ENCODE measurements around the gene TFPI.

TFPI gene

DNA sequence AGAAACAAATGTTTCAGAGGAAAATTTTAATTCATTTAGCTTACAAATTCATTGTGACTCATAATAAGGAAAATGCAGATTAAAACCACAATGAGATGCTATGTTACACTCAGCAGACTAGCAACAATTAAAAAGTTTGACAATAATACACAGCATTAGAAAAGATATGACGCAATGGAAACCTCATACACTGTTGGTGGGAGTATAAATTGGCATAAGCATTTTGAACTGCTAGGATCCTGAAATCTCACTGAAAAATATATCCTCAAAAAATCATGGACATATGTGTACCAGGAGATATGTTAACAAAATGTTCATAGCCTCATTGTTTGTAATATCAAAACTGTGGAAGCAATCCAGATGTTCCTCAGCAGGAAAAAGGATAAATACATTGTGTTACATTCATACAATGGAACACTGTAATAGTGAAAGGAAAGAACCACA is 119.9 kb downstream of the TFPI start:
- TF ChIP-seq, protein P1, sequence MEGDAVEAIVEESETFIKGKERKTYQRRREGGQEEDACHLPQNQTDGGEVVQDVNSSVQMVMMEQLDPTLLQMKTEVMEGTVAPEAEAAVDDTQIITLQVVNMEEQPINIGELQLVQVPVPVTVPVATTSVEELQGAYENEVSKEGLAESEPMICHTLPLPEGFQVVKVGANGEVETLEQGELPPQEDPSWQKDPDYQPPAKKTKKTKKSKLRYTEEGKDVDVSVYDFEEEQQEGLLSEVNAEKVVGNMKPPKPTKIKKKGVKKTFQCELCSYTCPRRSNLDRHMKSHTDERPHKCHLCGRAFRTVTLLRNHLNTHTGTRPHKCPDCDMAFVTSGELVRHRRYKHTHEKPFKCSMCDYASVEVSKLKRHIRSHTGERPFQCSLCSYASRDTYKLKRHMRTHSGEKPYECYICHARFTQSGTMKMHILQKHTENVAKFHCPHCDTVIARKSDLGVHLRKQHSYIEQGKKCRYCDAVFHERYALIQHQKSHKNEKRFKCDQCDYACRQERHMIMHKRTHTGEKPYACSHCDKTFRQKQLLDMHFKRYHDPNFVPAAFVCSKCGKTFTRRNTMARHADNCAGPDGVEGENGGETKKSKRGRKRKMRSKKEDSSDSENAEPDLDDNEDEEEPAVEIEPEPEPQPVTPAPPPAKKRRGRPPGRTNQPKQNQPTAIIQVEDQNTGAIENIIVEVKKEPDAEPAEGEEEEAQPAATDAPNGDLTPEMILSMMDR (IDR thresholded peaks at IDR 0.05) = no peak
- Histone ChIP-seq H3K4me3 (no peak overlapping the region), H3K27ac (no peak overlapping the region)
- no peak for DNase-seq (ENCODE audit: low spot score)

DNA sequence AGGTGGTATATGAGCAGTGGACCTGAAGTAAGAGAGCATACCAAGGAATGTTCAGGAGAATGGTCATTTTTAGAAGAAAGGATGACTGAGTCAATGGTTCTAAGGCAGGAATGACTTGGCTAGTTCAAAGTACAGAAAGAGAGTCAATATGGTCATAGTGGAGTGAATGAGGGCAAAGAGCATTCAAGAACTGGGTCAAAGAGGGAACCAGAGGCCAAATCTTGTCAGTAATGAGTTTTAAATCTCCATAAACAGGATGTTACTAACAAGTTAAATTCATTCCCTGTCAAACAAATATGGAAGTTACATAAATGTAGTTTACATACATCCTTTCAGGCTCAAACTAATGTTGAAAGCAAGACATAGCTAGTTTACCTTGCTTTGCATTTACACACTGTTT is 122.3 kb downstream of the TFPI start:
- H3K4me3 ChIP-seq = no peak overlapping the region
- TF ChIP-seq, protein P1 (IDR thresholded peaks at IDR 0.05) = no peak
- no peak for DNase-seq (ENCODE audit: low spot score)
- no peak overlapping the region for H3K27ac ChIP-seq

DNA sequence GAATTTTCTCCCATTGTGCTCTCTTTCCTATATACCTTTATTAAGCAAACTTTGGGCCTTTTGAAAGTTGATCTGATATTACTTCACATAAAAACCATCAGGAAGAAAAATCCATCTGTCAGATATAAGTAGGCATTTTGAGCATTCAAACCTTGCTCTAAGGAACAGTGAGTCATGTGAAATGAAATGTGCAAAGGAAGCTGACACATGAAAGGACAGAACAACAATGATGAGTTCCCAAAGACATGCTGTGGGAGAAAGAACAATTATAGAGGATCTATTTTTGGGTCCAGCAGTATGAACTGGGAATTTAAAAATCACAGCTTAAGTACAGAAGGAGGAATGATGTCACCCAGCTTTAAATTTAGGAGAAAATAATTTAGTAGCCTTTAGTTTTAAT is 124.2 kb downstream of the TFPI start:
- Histone ChIP-seq H3K4me3 (no peak overlapping the region), H3K27ac (no peak overlapping the region)
- TF ChIP-seq, protein P1 (IDR thresholded peaks at IDR 0.05) = no peak
- DNase-seq (ENCODE audit: low spot score) = no peak

DNA sequence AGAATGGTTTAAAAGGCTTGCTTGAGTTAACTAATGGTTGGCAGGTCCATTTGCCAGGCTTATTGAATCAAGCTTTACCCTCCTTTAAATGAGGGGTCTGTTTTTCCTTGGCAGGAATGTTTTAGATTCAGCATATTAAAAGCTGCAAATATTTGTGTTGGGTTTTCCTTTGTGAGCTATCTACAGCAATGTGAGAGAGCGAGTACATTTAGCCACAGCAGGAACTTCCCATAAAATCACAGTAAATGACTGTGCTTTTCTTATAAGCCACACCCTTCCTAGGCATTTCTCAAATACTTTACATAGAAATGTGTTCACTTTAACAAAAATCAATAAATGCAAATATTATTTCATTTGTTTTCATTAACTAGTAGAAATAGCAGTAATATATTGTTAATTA is 130.1 kb downstream of the TFPI start:
- H3K27ac ChIP-seq = no peak overlapping the region

DNA sequence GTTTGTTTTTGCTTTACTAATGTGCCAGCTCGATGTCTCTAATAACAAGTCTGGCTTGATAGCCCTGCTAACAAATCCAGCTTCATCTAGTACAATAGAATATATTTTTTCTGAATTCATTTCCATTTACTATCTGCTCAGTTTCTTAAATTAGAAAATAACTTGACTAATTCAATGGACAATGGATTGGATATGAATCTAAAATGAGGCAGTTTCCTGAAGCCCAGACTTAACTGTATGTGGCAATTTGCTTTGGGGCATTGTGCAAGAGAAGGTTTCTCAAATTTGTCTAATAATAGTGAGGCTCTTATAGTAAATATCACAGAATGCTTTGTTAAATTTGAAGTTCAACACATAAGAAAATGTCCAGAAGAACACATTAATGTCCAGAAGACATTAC is 132.0 kb downstream of the TFPI start:
- no peak overlapping the region for H3K4me3 ChIP-seq
- H3K27ac ChIP-seq = no peak overlapping the region
- TF ChIP-seq, protein P1 (IDR thresholded peaks at IDR 0.05) = no peak
- no peak for DNase-seq (ENCODE audit: low spot score)

More for the DNA sequence above, 130.1 kb downstream of the TFPI start:
- H3K4me3 ChIP-seq = no peak overlapping the region
- DNase-seq (ENCODE audit: low spot score) = no peak
- TF ChIP-seq, protein P1 (IDR thresholded peaks at IDR 0.05) = no peak

DNA sequence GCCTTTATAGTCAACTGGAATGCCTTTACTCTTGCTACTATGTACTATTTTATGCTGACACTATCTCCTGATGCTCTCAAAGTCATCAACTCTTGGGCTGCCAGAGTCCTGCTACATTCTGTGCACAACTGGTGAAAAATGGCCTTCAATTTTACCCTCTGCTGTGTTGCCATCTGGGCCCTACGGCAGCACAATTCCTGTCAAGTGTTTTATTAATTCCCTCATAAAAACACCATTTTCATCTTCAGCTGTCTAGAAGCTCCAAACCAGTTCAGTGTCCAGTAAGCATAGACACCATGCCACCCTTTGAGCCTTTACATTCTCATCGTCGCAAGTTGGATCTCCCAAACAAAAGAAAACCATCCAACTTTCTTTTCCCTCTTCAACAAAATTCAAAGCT is 132.7 kb downstream of the TFPI start:
- Histone ChIP-seq H3K27ac (no peak overlapping the region), H3K4me3 (no peak overlapping the region)
- DNase-seq (ENCODE audit: low spot score) = no peak
- TF ChIP-seq, protein P1 (IDR thresholded peaks at IDR 0.05) = no peak

DNA sequence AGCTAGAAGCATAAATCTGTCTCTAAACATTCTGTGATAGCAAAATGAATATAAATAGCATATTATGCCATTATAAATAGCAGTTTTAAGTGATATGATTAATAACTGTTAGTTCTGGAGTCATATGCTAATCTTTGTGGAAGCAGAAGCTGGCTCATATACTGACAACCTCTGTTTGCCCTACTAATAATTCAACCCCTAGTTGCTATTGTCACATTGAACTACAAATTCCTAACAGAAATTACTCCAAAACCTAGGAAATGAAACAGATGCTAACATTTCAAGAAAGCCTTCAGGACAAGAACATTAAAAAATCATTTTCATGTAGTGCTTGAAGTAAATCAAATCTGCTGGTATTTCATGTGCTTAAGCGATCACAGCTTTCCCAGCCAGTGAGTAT is 134.4 kb downstream of the TFPI start:
- DNase-seq (ENCODE audit: low spot score) = no peak
- Histone ChIP-seq H3K4me3 (no peak overlapping the region), H3K27ac (no peak overlapping the region)
- TF ChIP-seq, protein P1 (IDR thresholded peaks at IDR 0.05) = no peak
